GM23338 (cell line): Measurements from ENCODE around the gene SURF4.

Source experiments
- CREB1 ChIP-seq: fragments of 250-450 bp; sonication (Bioruptor Pico); IDR thresholded peaks from 2 replicates; pipeline ENCODE4 v1.5.0; 2020; ENCODE audit warnings: low read depth, mild to moderate bottlenecking, moderate library complexity
- CTCF ChIP-seq, 2 experiments: fragments of 200-600 bp in 1 of 2; sonication (generic) in 1 of 2; conservative IDR thresholded peaks; 2 replicates each; pipeline versions ENCODE4 v1.5.1 to v1.6.1; 2016 to 2017; ENCODE audit warnings: antibody characterized with exemption in 2 of 2, low read depth in 2 of 2, mild to moderate bottlenecking in 2 of 2, moderate library complexity in 1 of 2
- ETS1 ChIP-seq: IDR thresholded peaks from 2 replicates; pipeline ENCODE4 v1.6.1; 2016; ENCODE audit warnings: antibody characterized with exemption
- EZH2 ChIP-seq: fragments of 200-600 bp; sonication (generic); IDR thresholded peaks from one replicate; pipeline ENCODE4 v1.8.0; 2017; ENCODE audit warnings: antibody characterized with exemption, mild to moderate bottlenecking, low read depth; ENCODE audit not compliant: unreplicated experiment
- EZH2phosphoT487 ChIP-seq: fragments of 200-600 bp; sonication (generic); IDR thresholded peaks from one replicate; pipeline ENCODE4 v1.8.1; 2018; ENCODE audit warnings: antibody characterized with exemption; ENCODE audit not compliant: unreplicated experiment
- POLR2AphosphoS5 ChIP-seq: IDR thresholded peaks from 2 replicates; pipeline ENCODE4 v1.6.1; 2016; ENCODE audit warnings: antibody characterized with exemption, low read depth
- STAT1 ChIP-seq: IDR thresholded peaks from one replicate; pipeline ENCODE4 v1.6.1; 2016; ENCODE audit warnings: antibody characterized with exemption; ENCODE audit not compliant: unreplicated experiment
- ZNF331 ChIP-seq: fragments of 250-450 bp; sonication (Bioruptor Pico); IDR thresholded peaks from 2 replicates; pipeline ENCODE4 v1.5.0; 2020; ENCODE audit warnings: low read depth, mild to moderate bottlenecking, moderate library complexity

- TF ChIP-seq EZH2phosphoT487 (no peak), ZNF331 (CRISPR knock-in tag) (no peak), CTCF (conservative IDR thresholded peaks at IDR 0.05; ENCODE audit: low read depth in 2 of 2) (no peak), ETS1 (no peak), EZH2 (no peak), POLR2AphosphoS5 (no peak), CREB1 (CRISPR knock-in tag) (no peak), STAT1 (no peak)
Observed at GRCh38 chr9:133340916-133341315, 34.9 kb downstream of the SURF4 start.
